ENCODE measurements around the gene MRPL18. TPM values are rescaled to one million over a fixed set of nuclear protein-coding genes. Genes with fewer than 3 reads are reported as not detected.

The MRPL18 gene
- total RNA-seq, 1 experiment from 2014 or later, result 95.2 TPM

- no peak for DNase-seq (ENCODE audit: low spot score)
- Mint-ChIP-seq H3K36me3 (peaks cover 12% of the 10 kb centered on the region), H3K4me3 (peak overlapping the region; percentile 0), H3K27me3 (ENCODE audit: low read depth) (no peaks in the 10 kb centered on the region), H3K4me1 (peaks cover 71% of the 10 kb centered on the region), H3K9me3 (peaks cover 12% of the 10 kb centered on the region), H3K27ac (peak overlapping the region; percentile 98; the same call in 1 of the 2 replicates)
- POLR2A ChIA-PET, result interaction anchor here (1.0 to 2.3 kb wide), 2 partner anchors 9 to 40 kb away, joined by 3 to 6 read pairs; partner anchors contain the start of gene TCP1
- TF ChIP-seq ESRRA (CRISPR knock-in tag; IDR thresholded peaks at IDR 0.05; ENCODE audit: borderline replicate concordance) (no peak), ZNF671 (CRISPR knock-in tag; IDR thresholded peaks at IDR 0.05) (no peak), ARID4B (CRISPR knock-in tag; IDR thresholded peaks at IDR 0.05; ENCODE audit: borderline replicate concordance) (no peak), CTCF (IDR thresholded peaks at IDR 0.05) (no peak), FOXP4 (CRISPR knock-in tag; IDR thresholded peaks at IDR 0.05) (no peak), IRF2 (CRISPR knock-in tag; IDR thresholded peaks at IDR 0.05; ENCODE audit: borderline replicate concordance, low read depth) (no peak), GRHL2 (CRISPR knock-in tag; IDR thresholded peaks at IDR 0.05; ENCODE audit: insufficient replicate concordance, severe bottlenecking) (no peak), SOX15 (CRISPR knock-in tag; IDR thresholded peaks at IDR 0.05) (no peak), ZNF232 (CRISPR knock-in tag; IDR thresholded peaks at IDR 0.05) (no peak), SP1 (CRISPR knock-in tag; conservative IDR thresholded peaks at IDR 0.05) (no peak), USF1 (CRISPR knock-in tag; IDR thresholded peaks at IDR 0.05) (no peak), CBFB (CRISPR knock-in tag; IDR thresholded peaks at IDR 0.05; ENCODE audit: low read depth) (no peak), ZNF416 (CRISPR knock-in tag; IDR thresholded peaks at IDR 0.05) (no peak)
- ATAC-seq, result no peak
- CTCF ChIA-PET, result no interaction called here
Measured at GRCh38 chr6:159829526-159829925, 39.3 kb downstream of the MRPL18 start.

GRCh38 chr6:159830501-159831372 lies 40.5 kb downstream of the MRPL18 start:
- CTCF ChIA-PET, result interaction anchor here (0.8 kb wide), 1 partner anchor 11 kb away, joined by 3 read pairs; no protein-coding TSS in a partner anchor
- Mint-ChIP-seq H3K27me3 (ENCODE audit: low read depth) (no peaks in the 10 kb centered on the region), H3K27ac (peak overlapping the region; percentile 98), H3K9me3 (peaks cover 12% of the 10 kb centered on the region), H3K4me3 (peak overlapping the region; percentile 54), H3K4me1 (peaks cover 82% of the 10 kb centered on the region), H3K36me3 (peaks cover 12% of the 10 kb centered on the region)
- 0 out of 2 replicates have a peak, but pooled peaks have one; percentile 52 for TF ChIP-seq KAT7 (CRISPR knock-in tag; IDR thresholded peaks at IDR 0.05; ENCODE audit: borderline replicate concordance)
- no peak for TF ChIP-seq SOX15 (CRISPR knock-in tag; IDR thresholded peaks at IDR 0.05)
- TF ChIP-seq CBFB (CRISPR knock-in tag; IDR thresholded peaks at IDR 0.05; ENCODE audit: low read depth), result no peak
- 0 out of 2 replicates have a peak, but pooled peaks have one; percentile 53 for TF ChIP-seq TEAD1 (CRISPR knock-in tag; IDR thresholded peaks at IDR 0.05)
- TF ChIP-seq ZNF532 (CRISPR knock-in tag; IDR thresholded peaks at IDR 0.05; ENCODE audit: borderline replicate concordance), result no peak
- 0 out of 2 replicates have a peak, but pooled peaks have one; percentile 48 for TF ChIP-seq ZNF396 (CRISPR knock-in tag; IDR thresholded peaks at IDR 0.05; ENCODE audit: borderline replicate concordance)
- TF ChIP-seq ZNF232 (CRISPR knock-in tag; IDR thresholded peaks at IDR 0.05), result 0 out of 2 replicates have a peak, but pooled peaks have one; percentile 18
- ATAC-seq, result peak; percentile 81
- peak; percentile 50 for DNase-seq (ENCODE audit: low spot score)
- POLR2A ChIA-PET, result interaction anchor here (1.3 to 2.3 kb wide), 2 partner anchors 10 to 40 kb away, joined by 5 to 6 read pairs; partner anchors contain the start of gene MRPL18
